HepG2 (cell line): ENCODE results near the gene P3H3. TPM values are rescaled to one million over a fixed set of nuclear protein-coding genes. Genes with fewer than 3 reads are reported as not detected.
A peak's percentile ranks its signal among the peaks of the same experiment; 100 is the strongest.

Experiments
- ATAC-seq: fragments of 200-7000 bp; cut with Tn5 transposase; 3 replicates; pipeline ENCODE4 v1.9.1; 2020; ENCODE audit warnings: mild to moderate bottlenecking, moderate library complexity
- BruUV-seq: library from RNA; stranded (reverse); fragments of 400-500 nt; replicated peaks from 2 replicates; lab custom pipeline; 2021; lab: Mats Ljungman, UMichigan
- CTCF ChIA-PET: fragments of 300-600 bp; formaldehyde crosslinking; extraction: SDS; loops from one replicate; lab custom pipeline; 2021; ENCODE audit warnings: low total read pairs, inconsistent platforms, low intra/inter-chr PET ratio; lab: Yijun Ruan, JAX
- POLR2A ChIA-PET: fragments of 350-600 bp; sonication (Branson Sonifier 250); formaldehyde crosslinking; loops from one replicate; lab custom pipeline; 2020; ENCODE audit warnings: antibody characterized with exemption, inconsistent platforms; lab: Yijun Ruan, JAX
- DNase-seq: peaks from one replicate; pipeline ENCODE4 v3.0.0-alpha.2; 2015; ENCODE audit warnings: low spot score
- FAIRE-seq: peaks from 3 replicates; lab custom pipeline; 2011; peaks lifted over from hg19 to GRCh38; lab: Jason Lieb, UNC
- H2AFZ ChIP-seq: one replicate; pipeline ENCODE4 v1.6.1; 2011; ENCODE audit warnings: low read length, inconsistent platforms
- H3K27ac ChIP-seq: fragments of 300-600 bp; 3 replicates; pipeline ENCODE4 v1.8.0; 2011; ENCODE audit warnings: mixed run types, mild to moderate bottlenecking, mixed read lengths, low read length, inconsistent platforms; ENCODE audit not compliant: insufficient read depth; ENCODE audit errors: extremely low read length
- H3K27me3 ChIP-seq, 2 experiments: fragments of 200-600 bp in 1 of 2; 2 replicates in 1 of 2; 3 replicates in 1 of 2; pipeline versions ENCODE4 v1.6.0 to v1.8.0; 2011; ENCODE audit warnings: low read length in 2 of 2, mild to moderate bottlenecking in 2 of 2, moderate library complexity in 2 of 2, inconsistent platforms in 1 of 2; ENCODE audit not compliant: insufficient read depth in 2 of 2, control insufficient read depth in 1 of 2
- H3K36me3 ChIP-seq, 2 experiments: fragments of 200-600 bp in 1 of 2; replicated peaks in 1 of 2; 2 replicates in 1 of 2; 3 replicates in 1 of 2; pipeline versions ENCODE4 v1.5.1 to v1.8.0; 2011; ENCODE audit warnings: low read length in 2 of 2, inconsistent platforms in 1 of 2; ENCODE audit not compliant: insufficient read depth in 2 of 2, control insufficient read depth in 1 of 2
- H3K4me1 ChIP-seq: 2 replicates; pipeline ENCODE4 v1.5.1; 2012; ENCODE audit warnings: low read length, inconsistent platforms; ENCODE audit not compliant: insufficient read depth
- H3K4me2 ChIP-seq: 2 replicates; pipeline ENCODE4 v1.6.0; 2011; ENCODE audit warnings: low read depth, low read length, inconsistent platforms
- H3K4me3 ChIP-seq, 3 experiments: fragments of 200-600 bp in 1 of 3; sonication (generic), shearing (Covaris generic) in 1 of 3; replicated peaks in 1 of 3; 2 replicates each; pipeline ENCODE4 v1.5.1; 2011 to 2016; ENCODE audit warnings: low read length in 3 of 3, inconsistent platforms in 2 of 3, low read depth in 2 of 3, mild to moderate bottlenecking in 2 of 3, control low read depth in 1 of 3, mixed read lengths in 1 of 3; ENCODE audit not compliant: insufficient read depth in 1 of 3
- H3K79me2 ChIP-seq: one replicate; pipeline ENCODE4 v1.6.1; 2011; ENCODE audit warnings: low read length, inconsistent platforms; ENCODE audit not compliant: insufficient read depth
- H3K9ac ChIP-seq: 2 replicates; pipeline ENCODE4 v1.6.0; 2011; ENCODE audit warnings: mild to moderate bottlenecking, low read depth, low read length, inconsistent platforms; ENCODE audit not compliant: insufficient read depth
- H3K9me3 ChIP-seq: 2 replicates; pipeline ENCODE4 v1.5.1; 2012; ENCODE audit warnings: mild to moderate bottlenecking, low read length
- H4K20me1 ChIP-seq: 2 replicates; pipeline ENCODE4 v1.6.0; 2011; ENCODE audit warnings: inconsistent platforms, mild to moderate bottlenecking, low read length, moderate library complexity; ENCODE audit not compliant: insufficient read depth
- AGO2 ChIP-seq: fragments of 200-400 bp; formaldehyde crosslinking; optimal IDR thresholded peaks from 2 replicates; pipeline ENCODE3; 2017; ENCODE audit warnings: mild to moderate bottlenecking, low read depth, low read length, moderate library complexity
- CENPBD1 ChIP-seq: sonication (generic); formaldehyde crosslinking; IDR thresholded peaks from 2 replicates; pipeline ENCODE4 v1.8.0; 2022; ENCODE audit warnings: missing genetic modification reagents, low read depth, mild to moderate bottlenecking, borderline replicate concordance
- CHD2 ChIP-seq: IDR thresholded peaks from 2 replicates; pipeline ENCODE4 v1.6.1; 2011; ENCODE audit warnings: low read depth, low read length, improper control_type of control experiment
- HNRNPL ChIP-seq: fragments of 200-400 bp; formaldehyde crosslinking; IDR thresholded peaks from 2 replicates; pipeline ENCODE4 v1.6.1; 2017; ENCODE audit warnings: mild to moderate bottlenecking, low read depth, low read length
- HNRNPLL ChIP-seq: fragments of 200-400 bp; formaldehyde crosslinking; IDR thresholded peaks from 2 replicates; pipeline ENCODE4 v1.6.1; 2017; ENCODE audit warnings: mild to moderate bottlenecking, low read depth, low read length; ENCODE audit not compliant: poor library complexity, severe bottlenecking
- NFYB ChIP-seq: sonication (generic); formaldehyde crosslinking; IDR thresholded peaks from 2 replicates; pipeline ENCODE4 v1.4.0; 2020; ENCODE audit warnings: missing genetic modification reagents
- POGK ChIP-seq: sonication (generic); formaldehyde crosslinking; conservative IDR thresholded peaks from 2 replicates; pipeline ENCODE4 v1.8.0; 2022; ENCODE audit warnings: mild to moderate bottlenecking, moderate library complexity, missing genetic modification reagents
- RBFOX2 ChIP-seq: fragments of 200-400 bp; formaldehyde crosslinking; IDR thresholded peaks from 2 replicates; pipeline ENCODE4 v1.6.1; 2017; ENCODE audit warnings: low read depth, mild to moderate bottlenecking, low read length
- ZNF749 ChIP-seq: sonication (generic); formaldehyde crosslinking; IDR thresholded peaks from 2 replicates; pipeline ENCODE4 v1.8.0; 2022; ENCODE audit warnings: mild to moderate bottlenecking, missing genetic modification reagents, moderate library complexity, borderline replicate concordance
- ZSCAN22 ChIP-seq: sonication (generic); formaldehyde crosslinking; IDR thresholded peaks from 2 replicates; pipeline ENCODE4 v1.4.0; 2020; ENCODE audit warnings: mild to moderate bottlenecking, missing genetic modification reagents
- WGBS: methylation state at CpG from one replicate; pipeline ENCODE4 v1.1.6; 2017; ENCODE audit warnings: low lambda C conversion rate; 5-methylcytosine and 5-hydroxymethylcytosine counted together
- in situ Hi-C: cut with HindIII; loops from 2 replicates; pipeline ENCODE4 v1.10.0; 2017; ENCODE audit warnings: low pct_unique_long_range_greater_than_20kb; ENCODE audit not compliant: extremely low pct_ligation_motif_present
- intact Hi-C: fragments of 100-400 bp; cut with micrococcal nuclease; formaldehyde crosslinking; loops from one replicate; pipeline ENCODE4 v1.10.0; 2022; ENCODE audit not compliant: unreplicated experiment
- polyA plus RNA-seq, 8 experiments: library from polyadenylated mRNA; depleted of rRNA in 3 of 8; stranded (reverse) in 7 of 8; unstranded in 1 of 8; fragments of >200 nt; fragmentation: Illumina TruSeq in 4 of 8; extraction: Trizol in 4 of 8; gene quantifications; 2 replicates each; pipeline versions ENCODE4 v1.2.1 to v1.2.3, GENCODE V29; 2011 to 2016; ENCODE audit warnings: low read depth in 4 of 8, missing spikeins in 1 of 8, mixed read lengths in 1 of 8; ENCODE audit not compliant: insufficient read depth in 1 of 8
- total RNA-seq, 5 experiments: library from RNA; depleted of rRNA; stranded (reverse); fragments of >200 nt; fragmentation: Illumina TruSeq; extraction: Trizol; gene quantifications; 2 replicates each; pipeline ENCODE4 v1.2.3, GENCODE V29; 2016; ENCODE audit warnings: low read depth in 1 of 5

P3H3 gene
- total and polyA plus RNA-seq, 2 of the 13 experiments (the other 11 are each of a cell fraction or from before 2014, with no cell fraction given): 20.1 to 20.5 TPM

GRCh38 chr12:6845395-6845794 is 17.2 kb downstream of the P3H3 start:
- ChIA-PET CTCF (no interaction called here), POLR2A (no interaction called here)
- BruUV-seq: no TSS peak
- Histone ChIP-seq H3K9me3 (no peaks in the 10 kb centered on the region), H2AFZ (no peak overlapping the region), H3K9ac (no peak overlapping the region), H3K4me3 (no peak overlapping the region), H3K4me1 (peaks cover 12% of the 10 kb centered on the region), H3K36me3 (peaks cover 12 to 38% of the 10 kb centered on the region in 2 experiments), H4K20me1 (no peaks in the 10 kb centered on the region), H3K79me2 (peaks cover 9% of the 10 kb centered on the region), H3K27ac (no peak overlapping the region), H3K4me2 (no peak overlapping the region), H3K27me3 (no peaks in the 10 kb centered on the region)
- TF ChIP-seq ZNF749 (no peak), CHD2 (no peak), AGO2 (peak; percentile 76), ZSCAN22 (no peak), HNRNPL (0 out of 2 replicates have a peak, but pooled peaks have one; percentile 5), NFYB (CRISPR knock-in tag) (no peak), POGK (CRISPR knock-in tag) (no peak), HNRNPLL (no peak), RBFOX2 (0 out of 2 replicates have a peak, but pooled peaks have one; percentile 22), CENPBD1 (CRISPR knock-in tag) (no peak)
- no peak for FAIRE-seq
- 91% methylated on average over 8 of the region's 17 CpGs for WGBS
- DNase-seq: no peak
- intact Hi-C loops (no loop called here), in situ Hi-C loops (no loop called here)
- ATAC-seq: no peak
